Stimulated activated CD4-positive, alpha-beta T cell treated with anti-CD3 and anti-CD28 coated beads, Interleukin-1b, Interleukin-23, amount 100 ng/mL, for 24 hours (primary cell): ENCODE measurements around the gene ARHGAP18.

ENCODE experiments used
- DNase-seq, 4 experiments: peaks; one replicate each; pipeline ENCODE4 v3.0.0-alpha.2; 2020; ENCODE audit warnings: low read depth in 4 of 4, low spot score in 1 of 4

The ARHGAP18 gene

GRCh38 chr6:129726650-129727049 lies 16.7 kb upstream of the ARHGAP18 start:
- DNase-seq, result no peak

- DNase-seq, result no peak
Observed at GRCh38 chr6:129725341-129725740, 15.4 kb upstream of the ARHGAP18 start.

GRCh38 chr6:129719692-129720091 lies 9.7 kb upstream of the ARHGAP18 start:
- DNase-seq, result no peak

- no peak for DNase-seq
Observed at GRCh38 chr6:129717277-129717676, 7.3 kb upstream of the ARHGAP18 start.

- DNase-seq, result no peak
Observed at GRCh38 chr6:129713806-129714333, 3.9 kb upstream of the ARHGAP18 start.

- DNase-seq, result no peak
Observed at GRCh38 chr6:129711271-129711631, 1.3 kb upstream of the ARHGAP18 start.

- DNase-seq, result no peak
Observed at GRCh38 chr6:129710450-129711270, 683 bp upstream of the ARHGAP18 start.

GRCh38 chr6:129709196-129709768 lies 695 bp downstream of the ARHGAP18 start:
- DNase-seq, result no peak

- no peak for DNase-seq
Observed at GRCh38 chr6:129708496-129709195, 1.3 kb downstream of the ARHGAP18 start.

GRCh38 chr6:129707882-129708495 lies 2.0 kb downstream of the ARHGAP18 start:
- DNase-seq, result no peak

- no peak for DNase-seq
Observed at GRCh38 chr6:129707028-129707427, 2.9 kb downstream of the ARHGAP18 start.

- no peak for DNase-seq
Observed at GRCh38 chr6:129705212-129705611, 4.8 kb downstream of the ARHGAP18 start.

- DNase-seq, result no peak
Observed at GRCh38 chr6:129704708-129705107, 5.3 kb downstream of the ARHGAP18 start.

GRCh38 chr6:129701721-129702455 lies 8.1 kb downstream of the ARHGAP18 start:
- no peak for DNase-seq

- no peak for DNase-seq
Observed at GRCh38 chr6:129700666-129701065, 9.3 kb downstream of the ARHGAP18 start.

- DNase-seq, result no peak
Observed at GRCh38 chr6:129699659-129700058, 10.3 kb downstream of the ARHGAP18 start.

GRCh38 chr6:129698430-129698829 lies 11.5 kb downstream of the ARHGAP18 start:
- no peak for DNase-seq

GRCh38 chr6:129697788-129698187 lies 12.2 kb downstream of the ARHGAP18 start:
- no peak for DNase-seq

GRCh38 chr6:129696843-129697242 lies 13.1 kb downstream of the ARHGAP18 start:
- DNase-seq, result no peak

GRCh38 chr6:129696028-129696418 lies 14.0 kb downstream of the ARHGAP18 start:
- DNase-seq, result no peak
